ENCODE measurements around the gene C5AR1. TPM values are rescaled to one million over a fixed set of nuclear protein-coding genes. Genes with fewer than 3 reads are reported as not detected.

C5AR1 gene
- total and polyA plus RNA-seq, 4 donors, result 1.8 to 5.3 (median 3.2) TPM

DNA sequence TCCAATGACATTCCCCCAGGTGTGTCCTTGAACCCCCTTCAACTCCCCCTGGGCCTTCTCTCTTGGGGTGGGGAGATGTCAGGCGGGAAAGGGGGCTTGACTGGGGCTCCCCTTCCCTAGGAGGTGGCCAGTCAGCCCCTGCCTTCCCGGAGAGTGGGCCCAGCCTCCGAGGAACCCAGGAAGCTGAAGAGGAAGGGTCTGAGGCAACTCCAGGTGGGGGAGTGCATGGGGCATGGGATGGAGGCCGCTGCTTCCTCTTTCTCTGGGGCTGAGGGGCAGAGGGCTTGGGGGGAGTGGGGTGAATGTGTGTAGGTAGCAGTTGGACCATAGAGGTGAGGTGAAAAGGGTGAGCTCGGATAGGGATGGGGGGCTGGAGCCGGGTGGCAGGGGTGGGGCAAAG, 37.7 kb upstream of the C5AR1 start:
- H3K27ac ChIP-seq (ENCODE audit: low read depth in 1 of 2, low read length in 2 of 2), result no peak overlapping the region
- peaks cover 11 to 27% (median 14%) of the 10 kb centered on the region in 4 donors for H3K36me3 ChIP-seq (ENCODE audit: control insufficient read depth in 4 of 4, insufficient read depth in 3 of 4, low read depth in 1 of 4, low read length in 3 of 4)
- H3K4me1 ChIP-seq (ENCODE audit: control insufficient read depth in 4 of 4, insufficient read depth in 4 of 4, low read length in 3 of 4), result peaks cover 0 to 22% (median 15%) of the 10 kb centered on the region in 4 donors
- H3K27me3 ChIP-seq (ENCODE audit: control insufficient read depth in 4 of 4, insufficient read depth in 4 of 4, low read length in 3 of 4), result no peaks in the 10 kb centered on the region
- 92% methylated on average over 6 of the region's 6 CpGs for WGBS
- no peaks in the 10 kb centered on the region for H3K9me3 ChIP-seq (ENCODE audit: control insufficient read depth in 4 of 4, low read length in 3 of 4)
- no peak for DNase-seq (ENCODE audit: low spot score)
- no peak overlapping the region for H3K4me3 ChIP-seq (ENCODE audit: low read depth in 1 of 3, low read length in 3 of 3)
- no peak for TF ChIP-seq NR2F2 (IDR thresholded peaks at IDR 0.05)
- no peak for TF ChIP-seq GABPA (IDR thresholded peaks at IDR 0.05 in 1 of 2, conservative IDR thresholded peaks at IDR 0.05 in 1 of 2)
- TF ChIP-seq HNF4G (IDR thresholded peaks at IDR 0.05), result no peak
- no peak for TF ChIP-seq ZBTB33 (IDR thresholded peaks at IDR 0.05)
- H3K9ac ChIP-seq (ENCODE audit: low read depth in 1 of 2, low read length in 2 of 2), result no peak overlapping the region

DNA sequence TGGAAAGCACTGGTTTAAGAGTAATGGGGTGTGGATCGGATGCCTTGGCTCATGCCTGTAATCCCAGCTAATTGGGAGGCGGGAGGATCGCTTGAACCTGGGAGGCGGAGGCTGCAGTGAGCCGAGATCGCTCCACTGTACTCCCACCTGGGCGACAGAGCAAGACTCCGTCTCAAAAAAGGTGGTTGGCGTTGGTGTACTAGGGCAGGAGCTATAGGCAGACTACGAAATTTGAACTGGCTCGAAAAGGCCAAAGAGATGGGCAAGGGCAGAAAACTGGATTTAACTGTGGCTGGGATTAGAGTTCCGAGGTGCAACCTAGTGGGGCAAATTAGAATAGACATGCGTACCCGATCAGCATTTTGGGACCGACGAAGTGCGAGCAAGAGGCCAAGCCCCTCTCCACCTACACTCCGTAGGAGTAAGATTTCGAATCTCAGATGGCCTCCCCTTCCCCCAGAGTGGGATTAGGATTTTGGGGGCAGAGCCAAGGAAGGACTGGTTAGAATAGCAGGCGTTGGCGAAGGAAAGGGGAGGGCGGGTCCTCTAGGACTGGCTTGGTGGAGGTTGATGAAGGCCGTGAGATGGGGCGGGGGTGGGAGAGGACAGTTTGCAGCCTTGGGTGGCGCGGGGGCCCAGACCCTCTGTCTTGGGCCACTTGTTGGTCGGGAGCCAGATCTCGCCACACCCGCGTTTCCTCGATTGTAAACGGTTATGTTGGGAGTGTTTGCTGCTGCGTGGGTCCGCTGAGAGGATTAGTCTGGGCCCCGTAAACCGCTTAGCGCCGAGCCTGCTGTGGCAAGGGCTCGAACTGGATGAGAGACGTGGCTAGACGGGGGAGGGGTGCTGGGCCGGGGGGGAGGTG, 37.0 kb upstream of the C5AR1 start:
- H3K27ac ChIP-seq (ENCODE audit: low read depth in 1 of 2, low read length in 2 of 2), result peak overlapping the region; percentile 87 to 99
- H3K27me3 ChIP-seq (ENCODE audit: control insufficient read depth in 4 of 4, insufficient read depth in 4 of 4, low read length in 3 of 4), result no peaks in the 10 kb centered on the region
- no peak overlapping the region for H3K9ac ChIP-seq (ENCODE audit: low read depth in 1 of 2, low read length in 2 of 2)
- peaks cover 11 to 23% (median 12%) of the 10 kb centered on the region in 4 donors for H3K36me3 ChIP-seq (ENCODE audit: control insufficient read depth in 4 of 4, insufficient read depth in 3 of 4, low read depth in 1 of 4, low read length in 3 of 4)
- H3K4me1 ChIP-seq (ENCODE audit: control insufficient read depth in 4 of 4, insufficient read depth in 4 of 4, low read length in 3 of 4), result peaks cover 0 to 22% (median 13%) of the 10 kb centered on the region in 4 donors
- TF ChIP-seq TAF1 (conservative IDR thresholded peaks at IDR 0.05), result no peak
- H3K4me3 ChIP-seq (ENCODE audit: low read depth in 1 of 3, low read length in 3 of 3), result peak overlapping the region in 2 of 3 donors; percentile 58 to 77
- no peaks in the 10 kb centered on the region for H3K9me3 ChIP-seq (ENCODE audit: control insufficient read depth in 4 of 4, low read length in 3 of 4)
- WGBS, result 59% methylated on average over 42 of the region's 42 CpGs
- no peak for DNase-seq (ENCODE audit: low spot score)

DNA sequence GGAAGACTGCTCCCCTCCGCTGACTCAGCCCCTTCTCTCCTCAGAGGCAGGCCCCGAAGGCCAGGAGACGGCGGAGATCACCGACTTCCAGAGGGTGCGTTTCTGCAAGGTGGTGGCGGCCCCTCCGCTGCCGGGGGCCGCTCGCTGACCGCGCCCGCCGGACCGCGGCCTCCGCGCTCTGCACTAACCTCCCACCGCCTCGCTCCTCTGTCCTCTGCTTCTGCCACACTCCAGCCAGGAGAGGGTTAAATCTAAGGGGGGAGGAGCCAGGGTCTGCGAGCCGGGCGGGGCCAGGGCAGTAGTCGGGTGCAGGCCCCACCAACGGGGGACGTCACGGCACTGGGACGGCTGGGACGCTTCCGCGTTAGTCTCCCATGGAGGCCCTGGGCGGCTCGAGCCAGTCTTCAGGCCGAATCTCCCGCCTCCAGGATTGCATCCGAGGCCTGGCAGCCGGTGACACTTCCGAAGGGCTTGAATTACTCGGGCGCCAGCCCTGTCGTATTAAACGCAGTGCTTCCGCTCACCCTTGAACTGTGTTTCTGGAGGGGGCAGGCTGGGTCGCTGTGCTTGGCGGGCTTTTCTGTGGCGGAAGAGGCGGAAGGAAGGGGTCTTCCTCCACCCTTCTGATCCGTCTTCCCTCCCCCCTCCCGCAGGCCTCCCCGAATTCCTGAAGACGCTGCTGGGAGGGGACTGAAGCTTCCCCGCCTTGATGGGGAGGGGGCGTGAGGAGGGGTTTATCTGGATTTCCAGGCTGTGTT, 36.2 kb upstream of the C5AR1 start:
- no peaks in the 10 kb centered on the region for H3K9me3 ChIP-seq (ENCODE audit: control insufficient read depth in 4 of 4, low read length in 3 of 4)
- H3K36me3 ChIP-seq (ENCODE audit: control insufficient read depth in 4 of 4, insufficient read depth in 3 of 4, low read depth in 1 of 4, low read length in 3 of 4), result peaks cover 11 to 18% (median 12%) of the 10 kb centered on the region in 4 donors

More for the DNA sequence above, 36.2 kb upstream of the C5AR1 start:
- WGBS, result 4% methylated on average over 54 of the region's 54 CpGs
- Histone ChIP-seq H3K4me3 (ENCODE audit: low read depth in 1 of 3, low read length in 3 of 3) (peak overlapping the region; percentile 52 to 77 (median 58)), H3K27ac (ENCODE audit: low read depth in 1 of 2, low read length in 2 of 2) (peak overlapping the region; percentile 87 to 99), H3K9ac (ENCODE audit: low read depth in 1 of 2, low read length in 2 of 2) (peak overlapping the region; percentile 76 to 95), H3K27me3 (ENCODE audit: control insufficient read depth in 4 of 4, insufficient read depth in 4 of 4, low read length in 3 of 4) (no peaks in the 10 kb centered on the region), H3K4me1 (ENCODE audit: control insufficient read depth in 4 of 4, insufficient read depth in 4 of 4, low read length in 3 of 4) (peaks cover 0 to 22% (median 13%) of the 10 kb centered on the region in 4 donors)
- no peak for TF ChIP-seq REST (IDR thresholded peaks at IDR 0.05)
- TF ChIP-seq, protein P1, sequence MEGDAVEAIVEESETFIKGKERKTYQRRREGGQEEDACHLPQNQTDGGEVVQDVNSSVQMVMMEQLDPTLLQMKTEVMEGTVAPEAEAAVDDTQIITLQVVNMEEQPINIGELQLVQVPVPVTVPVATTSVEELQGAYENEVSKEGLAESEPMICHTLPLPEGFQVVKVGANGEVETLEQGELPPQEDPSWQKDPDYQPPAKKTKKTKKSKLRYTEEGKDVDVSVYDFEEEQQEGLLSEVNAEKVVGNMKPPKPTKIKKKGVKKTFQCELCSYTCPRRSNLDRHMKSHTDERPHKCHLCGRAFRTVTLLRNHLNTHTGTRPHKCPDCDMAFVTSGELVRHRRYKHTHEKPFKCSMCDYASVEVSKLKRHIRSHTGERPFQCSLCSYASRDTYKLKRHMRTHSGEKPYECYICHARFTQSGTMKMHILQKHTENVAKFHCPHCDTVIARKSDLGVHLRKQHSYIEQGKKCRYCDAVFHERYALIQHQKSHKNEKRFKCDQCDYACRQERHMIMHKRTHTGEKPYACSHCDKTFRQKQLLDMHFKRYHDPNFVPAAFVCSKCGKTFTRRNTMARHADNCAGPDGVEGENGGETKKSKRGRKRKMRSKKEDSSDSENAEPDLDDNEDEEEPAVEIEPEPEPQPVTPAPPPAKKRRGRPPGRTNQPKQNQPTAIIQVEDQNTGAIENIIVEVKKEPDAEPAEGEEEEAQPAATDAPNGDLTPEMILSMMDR (IDR thresholded peaks at IDR 0.05; ENCODE audit: low read depth, low read length, missing input control), result no peak
- peak in 1 of 2 donors; percentile 42 for TF ChIP-seq GABPA (IDR thresholded peaks at IDR 0.05 in 1 of 2, conservative IDR thresholded peaks at IDR 0.05 in 1 of 2)
- TF ChIP-seq HNF4G (IDR thresholded peaks at IDR 0.05), result no peak
- no peak for TF ChIP-seq FOXA1 (IDR thresholded peaks at IDR 0.05)
- TF ChIP-seq, protein P2, sequence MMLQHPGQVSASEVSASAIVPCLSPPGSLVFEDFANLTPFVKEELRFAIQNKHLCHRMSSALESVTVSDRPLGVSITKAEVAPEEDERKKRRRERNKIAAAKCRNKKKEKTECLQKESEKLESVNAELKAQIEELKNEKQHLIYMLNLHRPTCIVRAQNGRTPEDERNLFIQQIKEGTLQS (IDR thresholded peaks at IDR 0.05), result no peak
- peak; percentile 77 for TF ChIP-seq NR2F2 (IDR thresholded peaks at IDR 0.05)
- peak; percentile 35 for TF ChIP-seq TAF1 (conservative IDR thresholded peaks at IDR 0.05)
- TF ChIP-seq, protein P3, sequence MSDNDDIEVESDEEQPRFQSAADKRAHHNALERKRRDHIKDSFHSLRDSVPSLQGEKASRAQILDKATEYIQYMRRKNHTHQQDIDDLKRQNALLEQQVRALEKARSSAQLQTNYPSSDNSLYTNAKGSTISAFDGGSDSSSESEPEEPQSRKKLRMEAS (IDR thresholded peaks at IDR 0.05), result no peak
- peak; percentile 54 for TF ChIP-seq YY1 (IDR thresholded peaks at IDR 0.05)
- peak; percentile 85 for DNase-seq (ENCODE audit: low spot score)

All from liver (tissue), 9 donors.